Common myeloid progenitor, CD34-positive (primary cell): ENCODE results near the gene PSG6.
"Not testable (repeated sequence)": the region's sequence is repeated elsewhere in the genome, so short reads cannot be mapped to it uniquely, and the experiment has no call there.

Experiments used
- CTCF ChIA-PET: fragments of 350-600 bp; sonication (Branson Sonifier 250); formaldehyde crosslinking; loops from one replicate; lab custom pipeline; 2021; ENCODE audit warnings: antibody characterized with exemption; lab: Charles Lee
- POLR2A ChIA-PET: fragments of 350-600 bp; sonication (Branson Sonifier 250); formaldehyde crosslinking; loops from one replicate; lab custom pipeline; 2021; ENCODE audit warnings: antibody characterized with exemption; lab: Charles Lee
- DNase-seq, 3 donors: peaks; one replicate each; pipeline versions ENCODE4 v3.0.0 to v3.0.0-alpha.2; 2013
- H3K27ac ChIP-seq, 2 experiments: 1 replicate in 1 of 2; 2 replicates in 1 of 2; pipeline ENCODE4 v1.7.0; 2013; ENCODE audit warnings: inconsistent platforms in 2 of 2, low read length in 2 of 2, mild to moderate bottlenecking in 2 of 2, low read depth in 1 of 2, moderate library complexity in 1 of 2; ENCODE audit not compliant: severe bottlenecking in 2 of 2, insufficient read depth in 1 of 2, poor library complexity in 1 of 2
- H3K27me3 ChIP-seq, 5 experiments: replicated peaks in 2 of 5; 1 replicate in 3 of 5; 2 replicates in 2 of 5; pipeline versions ENCODE4 v1.6.1 to v1.7.0; 2013; ENCODE audit warnings: low read length in 4 of 5, mild to moderate bottlenecking in 2 of 5, moderate library complexity in 2 of 5, inconsistent platforms in 1 of 5; ENCODE audit not compliant: insufficient read depth in 5 of 5, control insufficient read depth in 4 of 5
- H3K36me3 ChIP-seq, 4 experiments: 1 replicate in 2 of 4; 2 replicates in 2 of 4; pipeline versions ENCODE4 v1.6.1 to v1.7.0; 2013; ENCODE audit warnings: low read length in 3 of 4, control low read depth in 1 of 4, mild to moderate bottlenecking in 1 of 4; ENCODE audit not compliant: control insufficient read depth in 4 of 4, insufficient read depth in 4 of 4
- H3K4me1 ChIP-seq, 4 experiments: 1 replicate in 3 of 4; 2 replicates in 1 of 4; pipeline versions ENCODE4 v1.6.1 to v1.7.1; 2013; ENCODE audit warnings: low read length in 3 of 4, mild to moderate bottlenecking in 3 of 4, control low read depth in 1 of 4, inconsistent platforms in 1 of 4, moderate library complexity in 1 of 4; ENCODE audit not compliant: control insufficient read depth in 4 of 4, insufficient read depth in 4 of 4; ENCODE audit errors: control extremely low read depth in 1 of 4
- H3K4me3 ChIP-seq, 7 experiments: 1 replicate in 4 of 7; 2 replicates in 3 of 7; pipeline versions ENCODE4 v1.5.1 to v1.7.0; 2013; ENCODE audit warnings: mild to moderate bottlenecking in 7 of 7, low read length in 6 of 7, moderate library complexity in 6 of 7, inconsistent platforms in 2 of 7, low read depth in 2 of 7, control low read depth in 1 of 7; ENCODE audit not compliant: insufficient read depth in 4 of 7, control insufficient read depth in 1 of 7; ENCODE audit errors: extremely low read depth in 1 of 7
- H3K9me3 ChIP-seq, 5 experiments: 1 replicate in 4 of 5; 2 replicates in 1 of 5; pipeline versions ENCODE4 v1.6.1 to v1.7.1; 2013; ENCODE audit warnings: low read length in 4 of 5, mild to moderate bottlenecking in 2 of 5, inconsistent platforms in 1 of 5, low read depth in 1 of 5, moderate library complexity in 1 of 5; ENCODE audit not compliant: control insufficient read depth in 4 of 5, insufficient read depth in 2 of 5; ENCODE audit errors: control extremely low read depth in 1 of 5
- WGBS: methylation state at CpG from one replicate; pipeline ENCODE4 v1.1.5; 2013; ENCODE audit not compliant: insufficient coverage; 5-methylcytosine and 5-hydroxymethylcytosine counted together

The PSG6 gene

GRCh38 chr19:42912941-42913340 lies 4.8 kb downstream of the PSG6 start:
- H3K27me3 ChIP-seq, H3K9me3 ChIP-seq, DNase-seq, H3K27ac ChIP-seq, H3K36me3 ChIP-seq, H3K4me1 ChIP-seq, POLR2A ChIA-PET, CTCF ChIA-PET, H3K4me3 ChIP-seq: not testable (repeated sequence)
- 96% methylated on average over 3 of the region's 4 CpGs for WGBS

- H3K27me3 ChIP-seq, H3K9me3 ChIP-seq, POLR2A ChIA-PET, H3K4me1 ChIP-seq, DNase-seq, H3K36me3 ChIP-seq, H3K4me3 ChIP-seq, CTCF ChIA-PET, H3K27ac ChIP-seq: not testable (repeated sequence)
- 100% methylated on average over 1 of the region's 5 CpGs for WGBS
Observed at GRCh38 chr19:42911731-42912130, 6.0 kb downstream of the PSG6 start.

GRCh38 chr19:42906162-42906561 lies 11.5 kb downstream of the PSG6 start:
- CTCF ChIA-PET, DNase-seq, H3K27ac ChIP-seq, H3K36me3 ChIP-seq, H3K27me3 ChIP-seq, H3K4me3 ChIP-seq, H3K4me1 ChIP-seq, H3K9me3 ChIP-seq: not testable (repeated sequence)
- WGBS = 61% methylated on average over 4 of the region's 5 CpGs
- POLR2A ChIA-PET = interaction anchor here (0.6 kb wide), 1 partner anchor 490 kb away, joined by 3 read pairs; no protein-coding TSS in a partner anchor

- H3K27me3 ChIP-seq, DNase-seq, H3K4me3 ChIP-seq, CTCF ChIA-PET, H3K4me1 ChIP-seq, H3K9me3 ChIP-seq, H3K27ac ChIP-seq, POLR2A ChIA-PET, H3K36me3 ChIP-seq: not testable (repeated sequence)
- 90% methylated on average over 2 of the region's 4 CpGs for WGBS
Observed at GRCh38 chr19:42900561-42900960, 17.1 kb downstream of the PSG6 start.

GRCh38 chr19:42899674-42900073 lies 18.0 kb downstream of the PSG6 start:
- H3K9me3 ChIP-seq, CTCF ChIA-PET, H3K27ac ChIP-seq, POLR2A ChIA-PET, H3K4me1 ChIP-seq, H3K27me3 ChIP-seq, H3K36me3 ChIP-seq, H3K4me3 ChIP-seq, DNase-seq: not testable (repeated sequence)
- WGBS = 93% methylated on average over 9 of the region's 12 CpGs

DNA sequence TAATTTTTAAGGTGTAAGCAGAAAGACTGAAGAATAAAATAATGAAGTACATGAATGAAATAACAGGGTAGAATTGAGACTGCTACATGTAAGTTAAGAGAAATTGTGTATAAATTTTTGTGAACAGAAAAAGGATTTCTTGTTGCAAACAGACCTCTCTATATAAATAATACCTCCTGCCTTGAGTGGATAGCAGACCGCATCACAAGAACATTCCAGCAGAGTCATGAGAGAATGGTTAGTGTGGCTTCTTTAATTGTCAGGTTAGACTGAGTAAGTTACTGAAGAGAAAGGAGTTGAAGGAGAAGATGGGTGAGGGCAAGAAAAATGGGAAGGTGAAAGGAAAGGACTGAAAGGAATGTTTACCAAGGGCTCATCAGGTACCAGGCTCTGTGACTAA lies 18.6 kb downstream of the PSG6 start:
- POLR2A ChIA-PET, DNase-seq, H3K9me3 ChIP-seq, CTCF ChIA-PET, H3K27me3 ChIP-seq, H3K4me1 ChIP-seq, H3K36me3 ChIP-seq, H3K4me3 ChIP-seq, H3K27ac ChIP-seq: not testable (repeated sequence)
- no CpG with 5 or more reads among the region's 1 CpG for WGBS

GRCh38 chr19:42898656-42899055 lies 19.0 kb downstream of the PSG6 start:
- H3K27ac ChIP-seq, H3K9me3 ChIP-seq, H3K4me3 ChIP-seq, H3K4me1 ChIP-seq, H3K36me3 ChIP-seq, DNase-seq, H3K27me3 ChIP-seq, CTCF ChIA-PET, POLR2A ChIA-PET: not testable (repeated sequence)
- WGBS = no CpG with 5 or more reads among the region's 1 CpG
